IPS DF 6.9 (cell line): ENCODE results near the gene ZMYND8.
A peak's percentile ranks its signal among the peaks of the same experiment; 100 is the strongest.

Source experiments
- DNase-seq: peaks from one replicate; pipeline ENCODE4 v3.0.0-alpha.2; 2013; ENCODE audit warnings: low read depth, low spot score
- H3K27ac ChIP-seq: one replicate; pipeline ENCODE4 v1.5.1; 2013; ENCODE audit warnings: low read length, control low read depth
- H3K27me3 ChIP-seq: 2 replicates; pipeline ENCODE4 v1.6.1; 2013; ENCODE audit warnings: mild to moderate bottlenecking, low read length; ENCODE audit not compliant: control insufficient read depth, insufficient read depth
- H3K36me3 ChIP-seq: 2 replicates; pipeline ENCODE4 v1.6.1; 2013; ENCODE audit warnings: low read length; ENCODE audit not compliant: control insufficient read depth, insufficient read depth
- H3K4me1 ChIP-seq: 2 replicates; pipeline ENCODE4 v1.6.1; 2013; ENCODE audit warnings: low read length; ENCODE audit not compliant: control insufficient read depth, insufficient read depth
- H3K4me3 ChIP-seq: 2 replicates; pipeline ENCODE4 v1.5.1; 2013; ENCODE audit warnings: mild to moderate bottlenecking, low read length
- H3K9me3 ChIP-seq: 2 replicates; pipeline ENCODE4 v1.6.1; 2013; ENCODE audit warnings: low read length, inconsistent platforms; ENCODE audit not compliant: control insufficient read depth, insufficient read depth
- WGBS: extraction: QIAGEN DNeasy Blood & Tissue Kit; methylation state at CpG from one replicate; pipeline ENCODE4 v1.1.7; 2013; ENCODE audit warnings: mixed read lengths, missing lambda C conversion rate; ENCODE audit not compliant: insufficient read length, insufficient coverage; 5-methylcytosine and 5-hydroxymethylcytosine counted together

Gene ZMYND8

GRCh38 chr20:47330071-47330470, 26.4 kb downstream of the ZMYND8 start:
- H3K36me3 ChIP-seq: no peaks in the 10 kb centered on the region

GRCh38 chr20:47328129-47328528, 28.4 kb downstream of the ZMYND8 start:
- no peak overlapping the region for H3K27ac ChIP-seq
- H3K4me3 ChIP-seq: no peak overlapping the region
- no peaks in the 10 kb centered on the region for H3K9me3 ChIP-seq
- no peak for DNase-seq
- H3K36me3 ChIP-seq: no peaks in the 10 kb centered on the region
- H3K27me3 ChIP-seq: no peaks in the 10 kb centered on the region
- H3K4me1 ChIP-seq: peaks cover 10% of the 10 kb centered on the region; the same call in 1 of the 2 replicates
- no CpG with 5 or more reads among the region's 1 CpG for WGBS

More at GRCh38 chr20:47330071-47330470, 26.4 kb downstream of the ZMYND8 start:
- no peak overlapping the region for H3K27ac ChIP-seq
- H3K27me3 ChIP-seq: no peaks in the 10 kb centered on the region
- peaks cover 6% of the 10 kb centered on the region; the same call in 1 of the 2 replicates for H3K4me1 ChIP-seq
- no peaks in the 10 kb centered on the region for H3K9me3 ChIP-seq
- no CpG with 5 or more reads among the region's 3 CpGs for WGBS
- H3K4me3 ChIP-seq: no peak overlapping the region
- DNase-seq: no peak

GRCh38 chr20:47327711-47328110, 28.8 kb downstream of the ZMYND8 start:
- no CpG with 5 or more reads among the region's 7 CpGs for WGBS

GRCh38 chr20:47326658-47327268, 29.7 kb downstream of the ZMYND8 start:
- whole genome bisulfite sequencing: no CpG with 5 or more reads among the region's 10 CpGs
- Histone ChIP-seq H3K27ac (no peak overlapping the region), H3K27me3 (no peaks in the 10 kb centered on the region), H3K36me3 (no peaks in the 10 kb centered on the region), H3K4me3 (no peak overlapping the region), H3K9me3 (no peaks in the 10 kb centered on the region), H3K4me1 (peaks cover 12% of the 10 kb centered on the region; the same call in 1 of the 2 replicates)
- DNase-seq: no peak

More at GRCh38 chr20:47327711-47328110, 28.8 kb downstream of the ZMYND8 start:
- H3K4me1 ChIP-seq: peaks cover 11% of the 10 kb centered on the region; the same call in 1 of the 2 replicates
- no peak overlapping the region for H3K4me3 ChIP-seq
- no peaks in the 10 kb centered on the region for H3K9me3 ChIP-seq
- no peak for DNase-seq
- no peaks in the 10 kb centered on the region for H3K36me3 ChIP-seq
- no peaks in the 10 kb centered on the region for H3K27me3 ChIP-seq
- no peak overlapping the region for H3K27ac ChIP-seq

GRCh38 chr20:47325242-47325641, 31.3 kb downstream of the ZMYND8 start:
- no peak for DNase-seq
- no peak overlapping the region for H3K27ac ChIP-seq
- H3K9me3 ChIP-seq: no peaks in the 10 kb centered on the region
- WGBS: no CpG with 5 or more reads among the region's 6 CpGs
- H3K4me3 ChIP-seq: no peak overlapping the region
- H3K36me3 ChIP-seq: no peaks in the 10 kb centered on the region
- peaks cover 15% of the 10 kb centered on the region for H3K4me1 ChIP-seq
- no peaks in the 10 kb centered on the region for H3K27me3 ChIP-seq

- H3K4me3 ChIP-seq: no peak overlapping the region
- peak overlapping the region; percentile 72 for H3K27ac ChIP-seq
- no peaks in the 10 kb centered on the region for H3K27me3 ChIP-seq
- no peak for DNase-seq
- H3K36me3 ChIP-seq: no peaks in the 10 kb centered on the region
- no peaks in the 10 kb centered on the region for H3K9me3 ChIP-seq
- peaks cover 28% of the 10 kb centered on the region for H3K4me1 ChIP-seq
- WGBS: no CpG with 5 or more reads among the region's 7 CpGs
These were observed 35.3 kb downstream of the ZMYND8 start for GRCh38 chr20:47320990-47321805.

DNA sequence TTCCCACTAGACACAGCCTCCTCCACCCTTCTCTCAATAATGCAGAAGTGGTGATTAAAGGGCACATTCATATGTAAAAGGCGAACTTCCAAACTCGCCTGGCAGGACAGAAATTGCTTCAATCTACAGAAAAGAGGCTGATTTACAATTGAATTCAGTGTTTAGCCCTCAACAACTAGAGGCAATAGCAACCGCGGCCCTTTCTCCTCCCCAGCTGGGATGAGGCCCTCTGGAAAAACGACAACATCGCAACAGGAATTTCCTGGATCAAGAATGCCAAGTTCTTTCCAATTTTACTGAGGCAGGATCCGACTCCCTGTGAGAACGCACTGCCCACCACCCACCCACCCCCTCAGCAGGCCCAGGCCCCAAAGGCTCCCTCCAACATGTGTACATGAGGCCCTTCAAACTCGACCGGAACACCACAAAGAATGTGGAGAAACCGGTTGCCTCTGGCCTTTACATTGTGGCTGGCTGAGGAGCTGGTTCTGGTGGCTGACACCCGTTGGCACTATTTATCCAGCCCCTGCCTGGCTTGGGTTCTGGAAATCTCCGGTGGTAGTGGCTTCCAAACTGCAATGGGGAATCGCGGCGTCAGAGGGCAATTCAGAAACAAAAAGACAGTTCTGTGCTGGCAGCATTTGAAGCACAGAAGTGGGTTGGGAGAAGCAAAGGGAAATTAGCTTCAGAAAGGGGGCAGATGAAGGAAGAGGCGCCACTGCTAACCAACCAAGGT, 36.8 kb downstream of the ZMYND8 start:
- H3K4me1 ChIP-seq: peaks cover 29% of the 10 kb centered on the region

GRCh38 chr20:47318586-47319516, 37.6 kb downstream of the ZMYND8 start:
- Histone ChIP-seq H3K27ac (peak overlapping the region; percentile 95), H3K36me3 (no peaks in the 10 kb centered on the region), H3K27me3 (no peaks in the 10 kb centered on the region), H3K4me3 (peak overlapping the region; percentile 21; the same call in 1 of the 2 replicates), H3K9me3 (no peaks in the 10 kb centered on the region), H3K4me1 (peaks cover 31% of the 10 kb centered on the region)
- no CpG with 5 or more reads among the region's 28 CpGs for WGBS
- no peak for DNase-seq

More for the DNA sequence above, 36.8 kb downstream of the ZMYND8 start:
- H3K36me3 ChIP-seq: no peaks in the 10 kb centered on the region
- no CpG with 5 or more reads among the region's 17 CpGs for WGBS
- no peak overlapping the region; the same call in 1 of the 2 replicates for H3K4me3 ChIP-seq
- no peaks in the 10 kb centered on the region for H3K27me3 ChIP-seq
- peak; percentile 92 for DNase-seq
- no peaks in the 10 kb centered on the region for H3K9me3 ChIP-seq
- H3K27ac ChIP-seq: peak overlapping the region; percentile 72

DNA sequence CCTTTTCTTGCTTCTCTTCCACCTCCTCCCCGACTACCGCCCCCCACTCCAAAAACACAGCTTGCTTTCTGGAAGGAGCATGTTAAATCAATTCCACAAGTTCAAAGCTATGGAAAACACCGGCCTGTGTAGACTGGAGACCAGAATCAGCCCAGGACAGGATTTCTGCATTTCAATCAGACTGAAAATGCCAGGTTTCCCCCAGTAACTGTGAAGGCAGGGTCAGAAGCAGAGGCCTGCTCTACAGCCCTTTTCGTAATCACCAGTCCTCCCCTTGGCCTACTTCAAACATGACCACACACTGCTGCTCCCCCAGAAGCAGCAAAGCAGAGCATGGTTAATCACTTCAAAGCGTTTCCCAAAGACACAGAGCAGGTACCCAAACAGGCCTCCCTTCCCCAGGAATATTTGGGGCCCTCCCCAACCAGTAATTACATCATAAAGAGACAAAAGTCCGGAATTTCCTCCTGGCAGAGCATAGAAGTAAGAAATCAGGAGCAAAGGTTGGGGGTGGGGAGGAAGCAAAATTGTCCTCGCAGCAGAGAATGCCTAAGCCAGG, 38.4 kb downstream of the ZMYND8 start:
- DNase-seq: no peak
- H3K9me3 ChIP-seq: no peaks in the 10 kb centered on the region
- H3K36me3 ChIP-seq: no peaks in the 10 kb centered on the region
- no peak overlapping the region for H3K4me3 ChIP-seq
- no CpG with 5 or more reads among the region's 7 CpGs for WGBS
- H3K27me3 ChIP-seq: no peaks in the 10 kb centered on the region
- peaks cover 28% of the 10 kb centered on the region for H3K4me1 ChIP-seq
- H3K27ac ChIP-seq: peak overlapping the region; percentile 95
